GM18511 (cell line): ENCODE data around the gene AMACR.
"Not testable (repeated sequence)": the region's sequence is repeated elsewhere in the genome, so short reads cannot be mapped to it uniquely, and the experiment has no call there.

Experiments
- ATAC-seq: cut with Tn5 transposase; IDR thresholded peaks from one replicate; pipeline ENCODE4 v1.9.1; 2021; ENCODE audit warnings: mild to moderate bottlenecking, moderate library complexity; ENCODE audit not compliant: unreplicated experiment

The AMACR gene

GRCh38 chr5:34038390-34038789 lies 30.5 kb upstream of the AMACR start:
- ATAC-seq = no peak

DNA sequence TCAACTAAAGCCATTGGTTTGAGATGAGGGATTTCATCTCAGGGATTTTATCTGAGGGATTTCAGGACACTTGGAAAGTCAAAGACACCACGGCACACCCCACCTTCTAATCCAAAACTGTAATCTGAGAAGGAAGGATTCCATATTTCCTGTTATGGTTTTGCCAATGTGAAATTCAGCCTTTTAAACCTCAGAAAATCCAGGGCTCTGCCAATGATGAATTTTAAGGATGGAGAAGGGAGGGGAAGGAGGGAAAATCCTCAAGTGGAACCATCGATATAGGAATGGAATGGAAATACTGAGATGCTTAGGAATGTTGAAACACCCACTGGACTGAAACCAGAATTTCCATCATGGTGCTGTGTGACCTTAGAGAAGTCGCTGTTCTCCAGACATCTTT lies 29.9 kb upstream of the AMACR start:
- no peak for ATAC-seq

DNA sequence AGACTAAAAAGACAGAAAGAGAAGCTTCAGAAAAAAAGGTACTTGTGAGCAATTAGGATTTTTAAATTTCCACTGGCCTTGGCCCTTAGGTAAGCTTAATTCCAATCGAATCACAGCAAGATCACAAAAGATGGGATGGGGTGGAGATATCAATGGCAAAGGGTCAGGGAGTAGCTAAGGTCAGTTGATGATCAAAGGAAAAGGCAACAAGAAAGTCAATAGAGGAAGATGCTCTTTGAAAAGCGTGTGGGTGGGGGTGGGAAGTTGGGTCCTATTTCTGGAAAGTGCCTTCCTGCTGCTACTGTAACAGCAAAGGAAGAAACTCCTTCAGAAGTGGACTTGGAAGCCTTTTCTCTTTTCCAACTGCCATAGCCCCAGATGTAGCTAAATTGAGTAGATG lies 27.9 kb upstream of the AMACR start:
- ATAC-seq = no peak

GRCh38 chr5:34034534-34035327 lies 26.9 kb upstream of the AMACR start:
- peak; percentile 89 for ATAC-seq

DNA sequence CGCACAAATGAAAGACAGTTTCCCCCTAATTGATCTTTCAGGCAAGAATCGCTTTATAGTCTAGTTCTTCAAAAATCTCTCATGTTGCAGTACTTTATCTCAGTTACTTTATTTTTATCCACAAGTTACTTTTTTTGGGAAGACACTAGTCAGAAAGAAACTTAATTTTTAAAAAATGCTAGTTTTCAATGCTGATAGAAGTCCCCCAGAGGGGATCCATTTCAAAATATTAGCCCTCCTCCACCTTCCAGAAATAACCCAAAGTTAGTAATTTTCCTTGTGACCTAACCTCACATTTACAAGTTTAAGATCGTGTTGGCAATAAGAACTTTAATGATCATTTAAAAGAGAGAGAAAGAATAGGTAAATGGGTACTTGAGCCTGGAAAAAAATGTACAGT lies 24.1 kb upstream of the AMACR start:
- ATAC-seq = no peak

- ATAC-seq = no peak
Measured at GRCh38 chr5:34031117-34031516, 23.3 kb upstream of the AMACR start.

DNA sequence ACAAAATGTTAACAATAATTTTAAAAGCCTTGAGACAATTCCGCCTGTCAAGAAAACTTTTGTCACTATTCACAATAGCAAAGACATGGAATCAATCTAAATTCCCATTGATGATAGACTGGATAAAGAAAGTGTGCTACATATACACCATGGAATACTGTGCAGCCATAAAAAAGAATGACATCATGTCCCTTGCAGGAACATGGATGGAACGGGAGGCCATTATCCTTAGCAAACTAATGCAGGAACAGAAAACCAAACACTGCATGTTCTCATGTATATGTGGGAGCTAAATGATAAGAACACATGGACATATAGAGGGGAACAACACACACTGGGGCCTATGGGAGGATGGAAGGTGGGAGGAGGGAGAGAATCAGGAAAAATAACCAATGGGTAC lies 22.7 kb upstream of the AMACR start:
- not testable (repeated sequence) for ATAC-seq

DNA sequence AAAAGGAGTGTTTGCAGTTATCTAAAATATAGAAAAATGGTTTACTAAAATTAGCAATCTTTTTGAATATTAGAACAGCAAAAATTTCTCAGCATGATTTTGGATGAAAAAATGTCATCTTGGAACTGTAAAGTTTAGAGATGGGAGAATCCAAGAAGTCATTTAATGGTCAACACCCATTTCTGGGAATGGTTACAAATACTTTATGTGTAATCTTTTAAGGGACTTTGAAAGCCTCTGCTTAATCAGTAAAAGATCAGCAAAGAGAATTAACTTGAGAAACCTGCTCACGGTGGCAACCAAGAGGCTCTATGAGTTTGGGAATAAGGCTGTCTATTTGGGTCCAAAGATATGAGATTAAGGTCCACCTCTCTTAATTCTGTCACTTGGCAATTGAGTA lies 22.2 kb upstream of the AMACR start:
- no peak for ATAC-seq

GRCh38 chr5:34028349-34028748 lies 20.5 kb upstream of the AMACR start:
- no peak for ATAC-seq

- no peak for ATAC-seq
Measured at GRCh38 chr5:34026089-34026761, 18.4 kb upstream of the AMACR start.

- peak; percentile 98 for ATAC-seq
Measured at GRCh38 chr5:34022121-34022705, 14.4 kb upstream of the AMACR start.

DNA sequence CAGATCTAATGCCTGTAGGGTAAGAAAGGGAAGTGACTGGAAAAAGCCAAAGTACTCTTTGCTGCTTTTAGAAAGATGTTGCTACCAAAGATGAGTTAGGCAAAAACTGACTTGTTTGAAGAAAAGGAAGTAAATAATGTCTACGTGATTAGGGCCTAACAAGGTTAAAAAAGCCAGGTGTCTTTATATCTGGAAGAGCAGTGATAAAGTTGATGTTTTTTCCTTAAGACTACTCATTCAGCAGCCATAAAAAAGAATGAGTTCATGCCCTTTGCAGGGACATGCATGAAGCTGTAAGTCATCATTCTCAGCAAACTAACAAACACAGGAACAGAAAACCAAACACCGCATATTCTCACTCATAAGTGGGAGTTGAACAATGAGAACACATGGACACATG lies 13.5 kb upstream of the AMACR start:
- ATAC-seq = no peak

DNA sequence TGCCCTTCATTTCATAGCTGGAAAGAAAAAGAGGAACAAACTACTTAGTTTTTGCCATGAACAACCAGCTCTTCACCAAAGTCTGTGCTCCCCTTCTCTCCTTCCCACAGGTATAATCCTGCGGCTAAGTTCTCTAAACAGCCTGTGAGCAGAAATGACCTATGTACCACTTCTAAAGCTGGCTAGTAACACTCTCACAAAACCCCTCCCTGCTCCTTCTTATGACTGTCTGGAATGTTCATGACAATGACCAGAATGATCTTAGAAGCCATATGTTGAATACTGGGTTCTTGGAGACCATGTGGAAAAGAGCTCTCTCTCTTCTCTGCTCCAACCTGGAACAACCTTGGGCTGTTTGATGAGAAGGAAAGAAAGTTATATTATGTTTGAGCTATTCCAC lies 12.9 kb upstream of the AMACR start:
- no peak for ATAC-seq

DNA sequence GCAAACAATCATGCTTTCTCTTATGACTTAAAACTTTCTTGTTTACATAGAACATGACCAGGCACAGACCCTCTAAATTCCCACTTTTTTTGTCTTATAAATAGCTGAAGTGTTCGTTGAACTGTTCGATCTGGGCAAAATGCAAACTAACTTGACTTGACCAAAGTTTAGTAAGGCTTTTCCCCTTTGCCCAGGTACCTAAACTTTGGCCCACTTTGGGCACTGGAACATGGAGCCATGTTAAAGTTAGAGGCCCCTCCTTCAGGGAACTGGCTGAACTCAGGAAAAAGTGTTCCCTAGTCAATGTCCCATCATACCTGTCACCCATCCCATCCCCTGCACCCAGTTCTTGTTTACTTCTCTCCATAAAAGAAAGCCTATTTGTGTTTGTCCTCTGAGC lies 9.4 kb upstream of the AMACR start:
- ATAC-seq = no peak

DNA sequence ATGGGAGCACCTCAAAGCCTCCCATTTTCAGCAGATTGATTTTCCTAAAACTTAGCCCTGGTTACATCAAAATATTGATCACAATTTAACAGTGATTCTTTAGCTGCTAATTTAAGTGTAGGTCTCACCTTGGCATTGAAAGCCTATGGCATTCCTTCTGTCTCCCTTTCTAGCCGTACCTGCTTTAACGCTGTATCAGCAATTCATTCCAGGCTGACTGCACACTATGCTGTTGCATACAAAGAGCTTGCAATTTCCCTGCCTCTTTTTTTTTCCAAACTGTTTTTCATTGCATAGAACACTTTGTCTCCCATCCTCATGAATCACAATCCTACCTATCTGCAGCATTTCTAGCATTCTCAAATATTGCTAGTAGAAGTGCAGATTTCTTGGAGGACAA lies 8.9 kb upstream of the AMACR start:
- no peak for ATAC-seq

GRCh38 chr5:34016222-34016621 lies 8.4 kb upstream of the AMACR start:
- no peak for ATAC-seq

GRCh38 chr5:34015120-34015822 lies 7.4 kb upstream of the AMACR start:
- no peak for ATAC-seq

GRCh38 chr5:34014626-34015025 lies 6.8 kb upstream of the AMACR start:
- no peak for ATAC-seq

DNA sequence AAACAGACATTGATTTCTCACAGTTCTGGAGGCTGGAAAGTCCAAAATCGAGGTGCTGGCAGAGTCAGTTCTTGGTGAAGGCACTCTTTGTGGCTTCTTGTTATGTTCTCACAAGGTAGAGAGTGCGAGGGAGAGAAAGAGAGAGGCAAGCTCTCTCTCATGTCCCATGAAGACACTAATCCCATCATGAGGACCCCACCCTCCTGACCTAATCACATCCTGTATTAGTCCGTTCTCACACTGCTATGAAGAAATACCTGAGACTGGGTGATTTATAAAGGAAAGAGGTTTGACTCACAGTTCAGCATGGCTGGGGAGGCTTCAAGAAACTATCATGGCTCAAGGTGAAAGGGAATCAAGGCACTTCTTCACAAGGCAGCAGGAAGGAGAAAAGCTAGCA lies 5.7 kb upstream of the AMACR start:
- no peak for ATAC-seq

- ATAC-seq = no peak
Measured at GRCh38 chr5:34012791-34013190, 4.9 kb upstream of the AMACR start.

GRCh38 chr5:34011536-34011935 lies 3.7 kb upstream of the AMACR start:
- no peak for ATAC-seq

- ATAC-seq = not testable (repeated sequence)
Measured at GRCh38 chr5:34010146-34010545, 2.3 kb upstream of the AMACR start.
